SK-N-SH (cell line): ENCODE measurements around the gene EEF2K. TPM values are rescaled to one million over a fixed set of nuclear protein-coding genes. Genes with fewer than 3 reads are reported as not detected.
A peak's percentile ranks its signal among the peaks of the same experiment; 100 is the strongest.

ENCODE experiments used
- CTCF ChIA-PET: fragments of 300-600, 350-600 bp; formaldehyde crosslinking; extraction: SDS; loops from one replicate; lab custom pipeline; 2021; lab: Yijun Ruan, JAX
- POLR2A ChIA-PET: fragments of 350-600 bp; sonication (Branson Sonifier 250); formaldehyde crosslinking; extraction: SDS; loops from one replicate; lab custom pipeline; 2020; ENCODE audit warnings: antibody characterized with exemption, inconsistent platforms; lab: Yijun Ruan, JAX
- DNase-seq: peaks from one replicate; pipeline ENCODE4 v3.0.0; 2012
- H2AFZ ChIP-seq: fragments of 200-600 bp; sonication (generic); 2 replicates; pipeline ENCODE4 v1.8.1; 2016; ENCODE audit warnings: antibody characterized with exemption, mild to moderate bottlenecking, low read depth
- H3F3A ChIP-seq: fragments of 200-600 bp; sonication (generic); replicated peaks from 2 replicates; pipeline ENCODE3; 2016; ENCODE audit warnings: antibody characterized with exemption, mild to moderate bottlenecking; ENCODE audit not compliant: insufficient read depth
- H3K27ac ChIP-seq, 2 experiments: fragments of 200-500 bp in 1 of 2; fragments of 200-600 bp in 1 of 2; sonication (Bioruptor generic) in 1 of 2; sonication (generic), shearing (Covaris generic) in 1 of 2; 2 replicates each; pipeline versions ENCODE4 v1.5.1 to v1.6.1; 2014 to 2016; ENCODE audit warnings: low read depth in 2 of 2, inconsistent platforms in 1 of 2, low read length in 1 of 2, mild to moderate bottlenecking in 1 of 2, mixed read lengths in 1 of 2
- H3K27me3 ChIP-seq: fragments of 200-600 bp; sonication (generic), shearing (Covaris generic); 2 replicates; pipeline ENCODE4 v1.6.1; 2016; ENCODE audit warnings: mixed run types; ENCODE audit not compliant: insufficient read depth
- H3K36me3 ChIP-seq, 2 experiments: fragments of 200-500 bp in 1 of 2; fragments of 200-600 bp in 1 of 2; sonication (Bioruptor generic) in 1 of 2; sonication (generic) in 1 of 2; replicated peaks in 1 of 2; 2 replicates each; pipeline versions ENCODE3 to v1.5.1; 2014 to 2016; ENCODE audit warnings: low read length in 1 of 2, mild to moderate bottlenecking in 1 of 2; ENCODE audit not compliant: insufficient read depth in 2 of 2, control insufficient read depth in 1 of 2
- H3K4me1 ChIP-seq, 2 experiments: fragments of 200-500 bp in 1 of 2; fragments of 200-600 bp in 1 of 2; sonication (Bioruptor generic) in 1 of 2; sonication (generic), shearing (Covaris generic) in 1 of 2; 2 replicates each; pipeline versions ENCODE4 v1.5.1 to v1.6.1; 2014 to 2016; ENCODE audit warnings: low read depth in 1 of 2, low read length in 1 of 2, mixed run types in 1 of 2; ENCODE audit not compliant: insufficient read depth in 2 of 2, control insufficient read depth in 1 of 2
- H3K4me2 ChIP-seq: fragments of 200-600 bp; sonication (generic), shearing (Covaris generic); 2 replicates; pipeline ENCODE4 v1.6.1; 2017; ENCODE audit warnings: mixed run types
- H3K4me3 ChIP-seq, 2 experiments: fragments of 200-500 bp in 1 of 2; fragments of 200-600 bp in 1 of 2; sonication (Bioruptor generic) in 1 of 2; sonication (generic), shearing (Covaris generic) in 1 of 2; 2 replicates each; pipeline versions ENCODE4 v1.5.1 to v1.8.1; 2014 to 2016; ENCODE audit warnings: low read depth in 2 of 2, inconsistent platforms in 1 of 2, low read length in 1 of 2, mild to moderate bottlenecking in 1 of 2, mixed read lengths in 1 of 2, moderate library complexity in 1 of 2
- H3K79me2 ChIP-seq: fragments of 200-600 bp; sonication (generic); 2 replicates; pipeline ENCODE4 v1.8.1; 2017; ENCODE audit warnings: mild to moderate bottlenecking; ENCODE audit not compliant: insufficient read depth
- H3K9ac ChIP-seq: fragments of 200-600 bp; sonication (generic); 2 replicates; pipeline ENCODE4 v1.6.1; 2017; ENCODE audit warnings: mixed run types
- H3K9me2 ChIP-seq: fragments of 200-600 bp; sonication (generic); 2 replicates; pipeline ENCODE4 v1.6.1; 2017; ENCODE audit warnings: mixed run types
- H3K9me3 ChIP-seq: fragments of 200-600 bp; sonication (generic); 2 replicates; pipeline ENCODE4 v1.6.1; 2017; ENCODE audit warnings: mixed run types, mild to moderate bottlenecking, moderate library complexity
- H4K20me1 ChIP-seq: fragments of 200-600 bp; sonication (generic); 2 replicates; pipeline ENCODE4 v1.6.1; 2017; ENCODE audit warnings: mild to moderate bottlenecking, mixed run types; ENCODE audit not compliant: insufficient read depth
- FOSL2 ChIP-seq: IDR thresholded peaks from 2 replicates; pipeline ENCODE4 v1.4.0; 2012; ENCODE audit warnings: low read depth, mild to moderate bottlenecking, moderate library complexity, borderline replicate concordance
- GABPA ChIP-seq: IDR thresholded peaks from 2 replicates; pipeline ENCODE4 v1.4.0; 2012; ENCODE audit warnings: low read depth, mild to moderate bottlenecking
- JUND ChIP-seq: IDR thresholded peaks from 2 replicates; pipeline ENCODE4 v1.4.0; 2012
- MAX ChIP-seq: IDR thresholded peaks from 2 replicates; pipeline ENCODE4 v1.4.0; 2012; ENCODE audit warnings: low read depth
- PBX3 ChIP-seq: IDR thresholded peaks from 2 replicates; pipeline ENCODE4; 2012
- SMC3 ChIP-seq: IDR thresholded peaks from 2 replicates; pipeline ENCODE4 v1.6.1; 2012; ENCODE audit warnings: low read depth, low read length, improper control_type of control experiment
- TCF12 ChIP-seq: IDR thresholded peaks from 2 replicates; pipeline ENCODE4 v1.4.0; 2012
- TEAD4 ChIP-seq: IDR thresholded peaks from 2 replicates; pipeline ENCODE4 v1.4.0; 2012; ENCODE audit warnings: mild to moderate bottlenecking, borderline replicate concordance; ENCODE audit not compliant: insufficient read depth
- WGBS: methylation state at CpG from one replicate; pipeline ENCODE4 v1.1.6; 2017; ENCODE audit warnings: low lambda C conversion rate; 5-methylcytosine and 5-hydroxymethylcytosine counted together
- polyA plus RNA-seq, 3 experiments: library from polyadenylated mRNA; depleted of rRNA; stranded (reverse); fragments of >200 nt; gene quantifications; 2 replicates each; pipeline ENCODE4 v1.2.3, GENCODE V29; 2012

Gene EEF2K
- polyA plus RNA-seq, 1 of the 3 experiments (the other 2 are of a cell fraction) = 8.0 TPM

- Histone ChIP-seq H3K4me3 (no peak overlapping the region), H3K27ac (no peak overlapping the region; a peak in 1 of 4 replicates), H2AFZ (no peak overlapping the region), H3K4me2 (no peak overlapping the region), H3K36me3 (peaks cover 0 to 16% of the 10 kb centered on the region in 2 experiments), H3K9me2 (no peaks in the 10 kb centered on the region), H3F3A (peaks cover 3% of the 10 kb centered on the region), H3K9me3 (no peaks in the 10 kb centered on the region), H3K79me2 (peaks cover 3% of the 10 kb centered on the region), H4K20me1 (no peaks in the 10 kb centered on the region), H3K27me3 (no peaks in the 10 kb centered on the region), H3K9ac (no peak overlapping the region), H3K4me1 (no peaks in the 10 kb centered on the region; a peak in 1 of 4 replicates)
- POLR2A ChIA-PET = no interaction called here
- CTCF ChIA-PET = interaction anchor here (0.6 to 1.2 kb wide), 3 partner anchors 11 to 68 kb away, joined by 3 to 4 read pairs (median 3); no protein-coding TSS in a partner anchor
- no peak for TF ChIP-seq TEAD4
- peak; percentile 17; the same call in 1 of the 2 replicates for TF ChIP-seq FOSL2
- TF ChIP-seq MAX = no peak
- no peak for DNase-seq
- whole genome bisulfite sequencing = 70% methylated on average over 14 of the region's 14 CpGs
Measured at GRCh38 chr16:22232277-22233036, 26.4 kb downstream of the EEF2K start.

- Histone ChIP-seq H3K4me1 (no peaks in the 10 kb centered on the region; a peak in 1 of 4 replicates), H3K4me2 (no peak overlapping the region), H3K36me3 (peaks cover 0 to 16% of the 10 kb centered on the region in 2 experiments), H3K27ac (no peak overlapping the region), H3K27me3 (no peaks in the 10 kb centered on the region), H3F3A (peaks cover 3% of the 10 kb centered on the region), H3K9me3 (no peaks in the 10 kb centered on the region), H2AFZ (no peak overlapping the region), H4K20me1 (no peaks in the 10 kb centered on the region), H3K79me2 (peaks cover 3% of the 10 kb centered on the region), H3K4me3 (no peak overlapping the region), H3K9me2 (no peaks in the 10 kb centered on the region), H3K9ac (no peak overlapping the region)
- CTCF ChIA-PET = interaction anchor here (1.2 kb wide), 1 partner anchor 11 kb away, joined by 3 read pairs; no protein-coding TSS in a partner anchor
- no peak for DNase-seq
- WGBS = 86% methylated on average over 5 of the region's 6 CpGs
- TF ChIP-seq PBX3 (no peak), SMC3 (no peak), TCF12 (no peak), JUND (no peak), GABPA (no peak)
- POLR2A ChIA-PET = interaction anchor here (1.7 kb wide), 1 partner anchor 13 kb away, joined by 5 read pairs; no protein-coding TSS in a partner anchor
Measured at GRCh38 chr16:22233037-22233372, 26.9 kb downstream of the EEF2K start.
